Fibroblast of peridontal ligament (primary cell): ENCODE measurements around the gene SIPA1L3.
"Not testable (repeated sequence)": the region's sequence is repeated elsewhere in the genome, so short reads cannot be mapped to it uniquely, and the experiment has no call there.

Experiments
- DNase-seq: peaks from one replicate; pipeline ENCODE4 v3.0.0-alpha.2; 2010; ENCODE audit errors: extremely low read depth

The SIPA1L3 gene

GRCh38 chr19:38068826-38069225 lies 161.8 kb downstream of the SIPA1L3 start:
- no peak for DNase-seq

GRCh38 chr19:38070573-38070972 lies 163.6 kb downstream of the SIPA1L3 start:
- peak; percentile 31 for DNase-seq

DNA sequence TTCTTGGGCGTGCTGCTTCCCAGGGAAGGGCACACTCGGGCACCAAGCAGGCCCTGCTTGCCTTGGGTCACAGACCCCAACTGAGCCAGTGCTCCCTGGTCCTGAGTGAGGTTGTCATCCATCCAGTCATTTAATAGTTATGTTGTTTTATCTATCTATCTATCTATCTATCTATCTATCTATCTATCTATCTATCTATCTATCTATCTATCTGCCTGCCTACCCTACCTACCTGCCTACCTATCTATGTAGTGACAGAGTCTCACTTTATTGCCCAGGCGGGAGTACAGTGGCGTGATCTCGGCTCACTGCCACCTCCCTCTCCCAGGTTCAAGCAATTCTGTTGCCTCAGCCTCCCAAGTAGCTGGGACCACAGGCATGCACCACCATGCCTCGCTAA lies 164.0 kb downstream of the SIPA1L3 start:
- DNase-seq = not testable (repeated sequence)

DNA sequence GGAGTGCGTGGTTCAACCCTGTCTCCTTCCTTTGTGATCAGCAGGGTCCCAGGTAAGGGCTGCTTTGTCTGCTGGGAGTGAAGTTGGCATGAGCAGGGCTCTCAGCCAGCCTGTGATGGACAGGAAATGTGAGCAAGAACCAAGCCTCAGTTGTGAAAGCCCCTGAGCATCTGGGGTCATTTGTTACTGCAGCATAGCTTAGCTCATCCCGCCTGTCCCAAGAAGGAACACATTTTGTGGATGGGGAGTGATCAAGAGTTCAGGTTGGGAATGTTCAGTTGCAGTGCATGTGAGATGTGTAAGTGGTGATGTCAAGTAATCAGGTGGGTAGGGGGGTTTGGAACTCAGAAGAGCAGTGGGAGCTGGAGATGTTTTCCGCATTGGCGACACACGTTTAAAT lies 164.6 kb downstream of the SIPA1L3 start:
- DNase-seq = no peak

DNA sequence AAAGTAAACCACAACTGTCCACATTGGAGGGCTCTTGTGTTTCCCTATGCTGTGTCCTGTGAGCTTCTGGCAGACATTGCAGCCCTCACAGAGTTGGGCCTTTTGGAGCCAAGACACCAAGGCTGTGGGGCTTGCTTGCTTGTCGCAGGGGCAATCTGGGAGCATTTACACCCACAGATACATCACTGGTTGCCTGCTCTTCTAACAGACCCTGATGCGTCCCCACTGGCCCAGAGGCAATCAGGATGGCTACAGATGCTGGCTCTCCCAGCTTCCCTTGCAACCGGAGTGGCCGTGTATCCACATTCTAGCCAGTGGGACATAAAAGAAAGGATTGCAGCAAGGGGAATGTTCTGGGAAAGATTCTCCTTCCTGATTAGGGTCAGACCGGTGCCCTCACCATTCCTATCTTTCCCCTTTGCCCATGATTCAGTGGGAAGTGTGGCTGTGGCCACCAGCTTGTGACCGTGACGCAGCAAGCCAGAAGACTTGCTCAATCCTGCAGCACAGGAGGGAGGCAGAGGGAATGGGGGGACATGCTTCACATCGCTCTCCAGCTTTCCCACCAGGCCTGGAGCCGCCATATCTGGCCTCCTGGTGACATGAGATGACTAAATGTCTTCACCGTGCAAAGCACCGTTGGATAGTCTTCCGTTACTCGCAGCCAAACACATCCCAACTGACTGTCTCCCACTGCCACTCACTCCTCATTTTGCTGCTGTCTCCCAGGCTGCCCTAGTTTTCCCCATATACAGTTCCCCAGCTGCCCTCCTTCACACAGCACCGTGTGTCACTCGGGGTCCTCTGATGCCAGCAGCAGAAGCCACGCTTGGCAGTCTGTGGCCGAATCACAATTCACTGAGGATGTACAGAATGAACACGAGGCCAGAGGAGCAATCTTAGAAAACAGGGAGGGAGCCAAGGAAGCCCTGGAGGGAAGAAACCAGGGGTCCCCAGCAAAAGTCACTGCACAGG lies 166.1 kb downstream of the SIPA1L3 start:
- DNase-seq = no peak

DNA sequence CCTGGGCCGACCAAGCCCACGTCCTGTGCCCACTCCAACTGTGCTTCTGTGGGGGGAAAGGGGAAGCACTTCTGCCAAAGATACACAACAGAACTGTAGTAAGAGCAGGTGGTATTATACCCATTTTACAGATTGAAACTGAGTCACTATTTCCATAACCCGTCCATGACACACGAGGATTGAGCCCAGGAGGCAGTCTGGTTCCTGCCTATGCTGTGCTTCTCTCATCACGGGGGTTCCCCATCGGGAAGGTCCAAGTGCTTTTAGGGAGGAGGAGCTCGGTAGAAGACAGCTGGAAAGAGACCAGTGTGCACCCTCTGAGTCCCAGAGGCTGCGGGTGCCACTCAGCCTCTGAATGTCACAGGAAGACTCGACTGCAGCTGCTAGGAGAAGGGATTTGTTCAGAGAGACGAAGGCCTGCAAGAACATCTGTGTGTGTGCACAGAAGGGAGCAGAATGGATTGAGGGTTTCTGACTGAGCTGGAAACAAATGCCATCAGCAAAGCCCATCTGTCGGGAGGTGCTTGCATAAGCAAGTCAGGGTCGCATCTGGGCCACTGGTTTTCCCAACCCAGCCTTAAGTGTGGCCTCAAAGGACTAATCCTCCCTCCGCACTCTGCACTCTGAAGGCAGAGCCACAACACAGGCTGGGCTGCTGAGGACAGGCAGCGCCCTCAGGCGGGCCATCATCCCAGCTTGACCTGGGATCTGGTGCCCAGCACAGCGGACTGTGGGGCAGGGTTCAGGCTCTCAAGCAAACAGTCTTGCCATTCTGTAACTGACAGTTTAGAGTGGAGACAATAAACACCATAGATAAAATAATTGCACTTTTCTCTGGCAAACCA lies 167.1 kb downstream of the SIPA1L3 start:
- DNase-seq = no peak

DNA sequence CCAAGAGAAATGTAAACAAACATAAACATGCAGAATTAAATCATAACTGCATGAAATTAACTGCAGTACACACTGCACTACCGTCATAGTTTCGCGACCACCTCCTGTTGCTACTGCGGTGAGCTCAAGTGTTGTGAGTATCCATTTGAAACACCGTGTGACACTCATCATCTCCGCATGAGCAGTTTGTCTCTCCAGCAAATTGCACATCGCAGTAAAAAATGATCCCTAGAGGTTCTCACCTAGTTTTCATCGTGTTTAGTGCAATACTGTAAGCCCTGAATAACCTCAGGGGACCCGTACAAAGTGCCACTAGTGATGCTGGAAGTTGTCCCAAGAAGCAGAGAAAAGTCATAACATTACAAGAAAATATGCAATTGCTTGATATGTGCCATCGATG lies 169.3 kb downstream of the SIPA1L3 start:
- no peak for DNase-seq

DNA sequence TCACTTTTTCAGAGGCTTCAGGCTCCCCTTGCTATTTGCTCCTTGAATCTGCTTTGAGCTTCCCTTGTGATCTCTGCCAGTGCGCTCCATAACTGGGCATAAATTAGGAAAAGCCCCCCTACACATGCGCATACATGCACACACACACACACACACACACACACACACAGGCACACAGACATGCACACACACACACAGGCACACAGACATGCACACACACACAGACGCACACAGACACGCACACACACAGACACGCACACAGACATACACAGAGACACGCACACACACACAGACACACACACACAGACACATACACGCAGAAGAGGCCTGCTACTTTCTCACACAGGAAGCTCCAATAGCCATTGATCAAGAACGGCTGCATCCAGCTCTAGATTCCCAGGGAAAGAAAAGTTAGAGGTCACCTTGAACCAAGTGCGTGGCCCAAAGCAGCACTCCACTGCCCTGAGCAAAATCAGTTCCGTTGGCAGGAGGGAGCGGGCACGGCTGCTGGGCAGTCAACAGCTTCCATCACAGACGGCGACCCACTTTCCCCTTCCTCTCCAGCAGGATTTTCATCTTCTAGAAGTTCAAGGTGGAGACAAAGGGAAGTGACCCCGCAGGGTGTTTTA lies 171.4 kb downstream of the SIPA1L3 start:
- no peak for DNase-seq

DNA sequence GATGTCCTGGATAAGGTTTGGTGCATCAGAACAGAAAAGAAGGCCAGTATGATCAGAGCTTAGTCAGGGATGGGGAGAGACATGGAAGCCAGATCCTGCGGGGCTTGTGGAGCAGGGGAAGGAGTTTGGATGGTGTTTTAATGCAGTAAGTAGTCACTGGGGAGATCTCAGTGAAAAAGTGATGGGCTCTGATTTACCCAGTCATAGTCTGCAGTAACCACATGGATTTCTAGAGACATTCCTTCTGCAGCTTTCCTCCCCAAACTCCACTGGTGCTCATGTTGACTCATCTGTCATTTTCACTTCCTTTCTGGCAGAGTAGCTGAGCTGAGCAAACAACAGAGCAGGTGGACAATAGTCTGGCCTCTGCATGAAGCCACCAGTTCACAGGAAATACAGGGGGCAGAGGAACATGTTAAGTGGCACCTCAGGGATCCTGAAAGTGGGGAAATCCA lies 172.9 kb downstream of the SIPA1L3 start:
- DNase-seq = peak; percentile 88

- no peak for DNase-seq
Observed at GRCh38 chr19:38081547-38082255, 174.7 kb downstream of the SIPA1L3 start.

- DNase-seq = no peak
Observed at GRCh38 chr19:38082256-38083118, 175.5 kb downstream of the SIPA1L3 start.

DNA sequence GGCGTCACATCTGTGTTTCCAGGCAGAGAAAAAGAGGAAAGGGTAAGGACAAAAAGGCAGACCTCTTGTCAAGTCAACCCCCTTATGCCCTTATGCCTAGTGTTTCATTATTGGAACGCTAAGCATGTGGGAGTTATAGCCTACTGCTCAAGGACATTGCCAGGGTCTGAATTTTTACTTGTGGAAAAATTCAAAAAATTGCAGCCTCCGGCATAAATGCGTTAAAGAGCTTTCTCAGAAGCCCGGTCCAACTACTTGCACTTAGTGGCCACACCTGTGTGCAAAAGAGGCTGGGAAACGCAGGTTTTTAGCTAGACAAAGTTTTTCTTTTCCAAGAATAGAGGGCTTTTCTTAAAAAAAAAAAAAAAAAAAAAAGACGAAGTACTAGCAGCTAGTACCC lies 177.2 kb downstream of the SIPA1L3 start:
- no peak for DNase-seq

- no peak for DNase-seq
Observed at GRCh38 chr19:38089440-38089839, 182.4 kb downstream of the SIPA1L3 start.

- DNase-seq = no peak
Observed at GRCh38 chr19:38093154-38093553, 186.1 kb downstream of the SIPA1L3 start.

- no peak for DNase-seq
Observed at GRCh38 chr19:38093587-38093986, 186.6 kb downstream of the SIPA1L3 start.

DNA sequence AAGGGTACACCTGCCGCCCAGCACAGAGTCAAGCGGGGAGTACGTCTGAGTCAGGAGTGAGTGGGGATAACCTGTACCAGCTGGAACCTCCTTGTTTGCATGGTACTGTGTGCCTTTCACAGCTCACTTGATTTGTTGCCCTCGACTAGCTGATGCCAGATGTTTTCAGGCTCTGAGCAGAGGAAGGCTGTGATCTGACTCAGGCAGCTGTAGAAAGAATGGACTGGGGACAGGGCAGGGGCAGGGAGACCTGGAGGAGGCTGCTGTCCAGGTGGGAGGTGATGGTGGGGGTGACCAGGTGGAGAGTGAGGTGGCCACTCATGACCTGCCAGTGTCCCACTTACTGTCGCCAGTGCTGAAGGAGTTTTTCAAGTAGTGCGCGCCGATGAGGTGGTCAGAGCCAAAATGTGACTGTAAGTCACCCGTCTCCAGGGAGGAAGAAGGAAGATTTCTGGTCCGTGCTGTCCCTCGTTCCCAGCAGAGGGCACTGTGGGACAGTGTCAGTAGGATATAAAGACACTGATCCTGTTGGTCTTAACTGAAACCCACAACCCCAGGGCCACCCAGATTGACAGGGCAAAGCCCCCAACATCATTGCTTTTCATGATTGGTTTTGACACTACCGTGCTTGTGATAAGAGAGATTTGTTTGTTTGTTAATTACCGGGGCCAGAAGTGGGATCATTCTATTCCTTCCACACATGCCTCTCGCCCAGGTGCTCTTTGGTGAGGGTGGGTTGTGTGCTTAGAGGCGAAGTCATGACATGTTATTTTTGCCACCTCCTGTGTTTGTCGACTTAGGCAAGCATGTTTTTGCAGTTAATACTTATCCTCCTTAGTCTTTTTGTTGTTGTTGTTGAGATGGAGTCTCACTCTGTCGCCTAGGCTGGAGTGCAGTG lies 188.7 kb downstream of the SIPA1L3 start:
- peak; percentile 65 for DNase-seq

GRCh38 chr19:38099966-38100365 lies 193.0 kb downstream of the SIPA1L3 start:
- DNase-seq = no peak

- no peak for DNase-seq
Observed at GRCh38 chr19:38100589-38100988, 193.6 kb downstream of the SIPA1L3 start.

DNA sequence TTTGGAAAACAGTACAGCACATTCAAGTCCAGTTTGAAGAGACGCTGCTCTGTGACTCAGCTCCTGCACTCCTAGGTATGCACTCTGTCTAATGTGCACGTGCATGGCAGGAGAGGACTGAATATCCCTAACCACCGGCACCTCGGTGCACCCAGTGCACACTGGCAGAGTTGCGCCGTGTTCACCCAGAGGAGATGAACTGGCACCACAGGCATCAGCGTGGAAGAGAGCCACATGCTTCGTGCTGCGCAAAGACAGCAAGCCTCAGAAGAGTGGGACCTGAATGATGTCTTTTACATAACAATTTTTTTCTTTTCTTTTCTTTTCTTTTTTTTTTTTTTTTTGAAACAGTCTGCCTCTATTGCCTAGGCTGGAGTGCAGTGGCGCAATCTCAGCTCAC lies 194.7 kb downstream of the SIPA1L3 start:
- no peak for DNase-seq
